ENCODE data around the gene GPN2. TPM values are rescaled to one million over a fixed set of nuclear protein-coding genes. Genes with fewer than 3 reads are reported as not detected.

Gene GPN2
- 23.4 TPM for polyA plus RNA-seq (2013, experiment 1 of 2)
- 23.6 TPM for polyA plus RNA-seq (2013, experiment 2 of 2)

DNA sequence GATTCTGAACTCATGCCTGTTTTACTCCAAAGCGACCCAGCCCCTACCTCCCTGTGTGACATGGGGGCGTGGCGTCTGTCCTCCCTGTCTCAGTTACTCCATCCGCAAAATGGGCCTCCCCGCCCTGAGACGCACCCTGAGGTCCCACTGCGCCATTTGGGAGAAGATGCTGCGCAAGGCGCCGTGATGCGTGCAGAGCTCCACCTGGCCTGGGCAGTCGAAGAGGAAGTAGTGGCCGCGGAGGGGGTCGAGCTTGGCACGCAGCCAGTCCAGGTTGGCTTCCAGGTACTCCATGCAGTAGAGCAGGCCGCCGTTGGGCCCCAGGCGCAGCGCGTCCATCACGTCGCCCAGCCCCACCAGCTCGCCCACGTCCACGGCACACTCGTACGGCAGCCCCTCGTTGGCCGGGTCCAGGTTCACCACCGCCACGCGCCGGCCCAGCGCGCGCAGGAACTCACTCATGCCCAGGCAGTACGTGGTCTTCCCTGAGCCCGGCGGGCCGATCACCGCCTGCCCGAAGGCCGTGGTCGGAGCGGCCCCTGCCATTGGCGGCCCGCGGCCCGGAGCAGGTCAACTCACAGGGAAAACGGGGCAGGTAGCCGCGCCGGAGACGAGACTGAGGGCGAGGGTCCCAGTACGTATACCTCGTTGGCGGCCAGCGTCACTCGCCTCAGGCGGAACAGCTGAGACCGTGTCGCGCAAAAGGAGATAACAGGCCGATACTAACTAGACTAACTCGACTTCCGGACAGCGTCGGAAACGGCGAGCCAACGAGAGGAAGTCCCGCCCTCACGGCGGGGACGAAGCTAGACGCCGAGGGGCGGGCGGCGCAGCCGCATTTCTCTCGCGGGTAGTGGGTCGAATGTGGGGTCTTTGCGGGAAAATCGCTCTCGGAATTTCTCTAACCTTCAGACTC lies at the start of gene GPN2:
TSS of gene GPN2 (minus strand) at position 733 of the 916 bp plus-strand sequence. CDS start at position 546, 187 bp downstream.
- H3K4me3 ChIP-seq (ENCODE audit: low read length) = peak within 1 kb of the TSS; percentile 94
- H3K27ac ChIP-seq (ENCODE audit: low read depth, low read length) = peak within 1 kb of the TSS; percentile 86
- H3K27me3 ChIP-seq (ENCODE audit: insufficient read depth, low read length) = no peaks in the 10 kb centered on the region
- H3K9me3 ChIP-seq (ENCODE audit: insufficient read depth, low read depth, low read length) = no peaks in the 10 kb centered on the region
- 3% methylated on average over 89 of the region's 89 CpGs for WGBS
- no peaks in the 10 kb centered on the region for H3K4me1 ChIP-seq (ENCODE audit: insufficient read depth, low read length)
- peaks cover 61% of the 10 kb centered on the region for H3K36me3 ChIP-seq (ENCODE audit: insufficient read depth, low read length)
- H3K9ac ChIP-seq (ENCODE audit: low read depth, low read length) = peak within 1 kb of the TSS; percentile 86

- no peaks in the 10 kb centered on the region for H3K9me3 ChIP-seq (ENCODE audit: insufficient read depth, low read depth, low read length)
- 97% methylated on average over 2 of the region's 2 CpGs for WGBS
- no peak overlapping the region for H3K4me3 ChIP-seq (ENCODE audit: low read length)
- H3K36me3 ChIP-seq (ENCODE audit: insufficient read depth, low read length) = peaks cover 69% of the 10 kb centered on the region
- no peak overlapping the region for H3K27ac ChIP-seq (ENCODE audit: low read depth, low read length)
- H3K27me3 ChIP-seq (ENCODE audit: insufficient read depth, low read length) = no peaks in the 10 kb centered on the region
- no peaks in the 10 kb centered on the region for H3K4me1 ChIP-seq (ENCODE audit: insufficient read depth, low read length)
- no peak overlapping the region for H3K9ac ChIP-seq (ENCODE audit: low read depth, low read length)
Observed at GRCh38 chr1:26938659-26939025, 48.6 kb upstream of the GPN2 start.

- no peak overlapping the region for H3K27ac ChIP-seq (ENCODE audit: low read depth, low read length)
- no peak overlapping the region for H3K9ac ChIP-seq (ENCODE audit: low read depth, low read length)
Observed at GRCh38 chr1:26938004-26938658, 48.0 kb upstream of the GPN2 start.

DNA sequence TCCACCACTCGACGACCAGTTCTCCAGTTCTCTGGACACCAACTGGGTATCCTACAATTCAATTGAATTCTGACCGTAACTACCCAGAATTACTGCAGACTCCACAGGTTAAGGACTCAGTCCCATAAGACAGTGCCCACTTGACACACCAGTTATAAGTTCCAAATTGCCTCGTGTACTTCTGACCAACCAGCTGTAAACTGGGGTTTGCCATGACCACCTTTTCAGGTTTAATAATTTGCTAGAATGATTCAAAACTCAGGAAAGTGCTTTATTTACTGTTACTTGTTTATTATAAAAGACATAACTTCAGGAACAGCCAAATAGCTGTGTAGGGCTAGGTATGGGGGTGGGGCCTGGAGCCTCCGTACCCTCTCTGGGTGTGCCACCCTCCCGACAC lies 46.7 kb upstream of the GPN2 start:
- 93% methylated on average over 4 of the region's 6 CpGs for WGBS
- H3K4me3 ChIP-seq (ENCODE audit: low read length) = no peak overlapping the region
- peaks cover 64% of the 10 kb centered on the region for H3K36me3 ChIP-seq (ENCODE audit: insufficient read depth, low read length)

More at GRCh38 chr1:26938004-26938658, 48.0 kb upstream of the GPN2 start:
- no peak overlapping the region for H3K4me3 ChIP-seq (ENCODE audit: low read length)
- H3K27me3 ChIP-seq (ENCODE audit: insufficient read depth, low read length) = no peaks in the 10 kb centered on the region
- H3K36me3 ChIP-seq (ENCODE audit: insufficient read depth, low read length) = peaks cover 67% of the 10 kb centered on the region
- H3K4me1 ChIP-seq (ENCODE audit: insufficient read depth, low read length) = no peaks in the 10 kb centered on the region
- 93% methylated on average over 4 of the region's 4 CpGs for WGBS
- no peaks in the 10 kb centered on the region for H3K9me3 ChIP-seq (ENCODE audit: insufficient read depth, low read depth, low read length)

GRCh38 chr1:26932531-26932930 lies 42.4 kb upstream of the GPN2 start:
- WGBS = 91% methylated on average over 1 of the region's 3 CpGs
- H3K27me3 ChIP-seq (ENCODE audit: insufficient read depth, low read length) = no peaks in the 10 kb centered on the region
- peaks cover 68% of the 10 kb centered on the region for H3K36me3 ChIP-seq (ENCODE audit: insufficient read depth, low read length)
- H3K9me3 ChIP-seq (ENCODE audit: insufficient read depth, low read depth, low read length) = no peaks in the 10 kb centered on the region
- H3K9ac ChIP-seq (ENCODE audit: low read depth, low read length) = no peak overlapping the region
- H3K4me1 ChIP-seq (ENCODE audit: insufficient read depth, low read length) = no peaks in the 10 kb centered on the region
- no peak overlapping the region for H3K4me3 ChIP-seq (ENCODE audit: low read length)
- H3K27ac ChIP-seq (ENCODE audit: low read depth, low read length) = no peak overlapping the region

More for the DNA sequence above, 46.7 kb upstream of the GPN2 start:
- Histone ChIP-seq H3K4me1 (ENCODE audit: insufficient read depth, low read length) (no peaks in the 10 kb centered on the region), H3K27ac (ENCODE audit: low read depth, low read length) (no peak overlapping the region), H3K9me3 (ENCODE audit: insufficient read depth, low read depth, low read length) (no peaks in the 10 kb centered on the region), H3K9ac (ENCODE audit: low read depth, low read length) (no peak overlapping the region), H3K27me3 (ENCODE audit: insufficient read depth, low read length) (no peaks in the 10 kb centered on the region)

DNA sequence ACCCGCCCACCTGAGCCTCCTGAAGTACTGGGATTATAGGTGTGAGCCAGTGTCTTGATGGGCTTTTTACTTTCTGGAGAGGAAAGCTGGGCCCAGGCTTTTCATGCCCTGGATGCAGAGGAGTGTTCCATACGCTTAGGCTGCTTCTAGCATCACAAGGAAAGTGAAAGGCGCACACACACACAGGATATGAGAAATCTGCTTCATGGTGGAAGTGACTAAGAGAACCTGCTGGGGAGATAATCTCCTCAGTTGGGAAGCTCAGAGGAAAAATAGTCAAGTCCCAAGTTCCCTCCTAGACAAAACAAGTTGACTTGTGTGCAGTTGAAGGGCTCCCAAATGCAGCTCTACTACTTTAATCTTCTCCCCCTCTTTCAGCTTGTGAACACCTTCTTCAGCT lies 33.6 kb upstream of the GPN2 start:
- Histone ChIP-seq H3K4me1 (ENCODE audit: insufficient read depth, low read length) (peaks cover 11% of the 10 kb centered on the region; the same call in 1 of the 2 replicates), H3K9ac (ENCODE audit: low read depth, low read length) (no peak overlapping the region), H3K27me3 (ENCODE audit: insufficient read depth, low read length) (no peaks in the 10 kb centered on the region), H3K27ac (ENCODE audit: low read depth, low read length) (no peak overlapping the region), H3K9me3 (ENCODE audit: insufficient read depth, low read depth, low read length) (no peaks in the 10 kb centered on the region), H3K36me3 (ENCODE audit: insufficient read depth, low read length) (peaks cover 57% of the 10 kb centered on the region), H3K4me3 (ENCODE audit: low read length) (no peak overlapping the region)
- WGBS = 98% methylated on average over 3 of the region's 3 CpGs

DNA sequence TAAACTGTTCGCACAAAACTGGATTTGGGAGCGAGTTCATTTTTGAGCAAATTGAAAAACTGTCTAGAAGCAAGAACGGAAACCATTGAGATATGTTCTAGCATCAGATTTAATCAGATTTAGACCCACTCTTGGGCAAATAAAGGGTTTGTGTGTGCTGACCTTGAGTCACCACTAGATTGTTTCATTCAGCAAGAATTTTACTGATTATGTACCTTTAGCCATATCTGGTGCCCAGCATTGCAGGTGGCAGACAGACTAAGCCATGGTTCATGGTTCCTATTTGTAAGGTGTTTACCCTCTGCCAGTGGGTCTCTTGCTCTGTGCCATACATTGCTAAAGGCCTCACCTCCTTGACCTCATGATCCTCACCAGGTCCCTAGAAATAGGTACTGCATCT lies 32.8 kb upstream of the GPN2 start:
- H3K27ac ChIP-seq (ENCODE audit: low read depth, low read length) = no peak overlapping the region
- WGBS = 92% methylated on average over 3 of the region's 3 CpGs
- peaks cover 11% of the 10 kb centered on the region; the same call in 1 of the 2 replicates for H3K4me1 ChIP-seq (ENCODE audit: insufficient read depth, low read length)
- H3K4me3 ChIP-seq (ENCODE audit: low read length) = peak overlapping the region; percentile 86
- no peaks in the 10 kb centered on the region for H3K9me3 ChIP-seq (ENCODE audit: insufficient read depth, low read depth, low read length)
- H3K36me3 ChIP-seq (ENCODE audit: insufficient read depth, low read length) = peaks cover 49% of the 10 kb centered on the region
- H3K27me3 ChIP-seq (ENCODE audit: insufficient read depth, low read length) = no peaks in the 10 kb centered on the region
- peak overlapping the region; percentile 93 for H3K9ac ChIP-seq (ENCODE audit: low read depth, low read length)

- 51% methylated on average over 6 of the region's 6 CpGs for WGBS
- H3K9me3 ChIP-seq (ENCODE audit: insufficient read depth, low read depth, low read length) = no peaks in the 10 kb centered on the region
- H3K4me1 ChIP-seq (ENCODE audit: insufficient read depth, low read length) = peaks cover 11% of the 10 kb centered on the region; the same call in 1 of the 2 replicates
Observed at GRCh38 chr1:26922431-26922729, 32.3 kb upstream of the GPN2 start.

DNA sequence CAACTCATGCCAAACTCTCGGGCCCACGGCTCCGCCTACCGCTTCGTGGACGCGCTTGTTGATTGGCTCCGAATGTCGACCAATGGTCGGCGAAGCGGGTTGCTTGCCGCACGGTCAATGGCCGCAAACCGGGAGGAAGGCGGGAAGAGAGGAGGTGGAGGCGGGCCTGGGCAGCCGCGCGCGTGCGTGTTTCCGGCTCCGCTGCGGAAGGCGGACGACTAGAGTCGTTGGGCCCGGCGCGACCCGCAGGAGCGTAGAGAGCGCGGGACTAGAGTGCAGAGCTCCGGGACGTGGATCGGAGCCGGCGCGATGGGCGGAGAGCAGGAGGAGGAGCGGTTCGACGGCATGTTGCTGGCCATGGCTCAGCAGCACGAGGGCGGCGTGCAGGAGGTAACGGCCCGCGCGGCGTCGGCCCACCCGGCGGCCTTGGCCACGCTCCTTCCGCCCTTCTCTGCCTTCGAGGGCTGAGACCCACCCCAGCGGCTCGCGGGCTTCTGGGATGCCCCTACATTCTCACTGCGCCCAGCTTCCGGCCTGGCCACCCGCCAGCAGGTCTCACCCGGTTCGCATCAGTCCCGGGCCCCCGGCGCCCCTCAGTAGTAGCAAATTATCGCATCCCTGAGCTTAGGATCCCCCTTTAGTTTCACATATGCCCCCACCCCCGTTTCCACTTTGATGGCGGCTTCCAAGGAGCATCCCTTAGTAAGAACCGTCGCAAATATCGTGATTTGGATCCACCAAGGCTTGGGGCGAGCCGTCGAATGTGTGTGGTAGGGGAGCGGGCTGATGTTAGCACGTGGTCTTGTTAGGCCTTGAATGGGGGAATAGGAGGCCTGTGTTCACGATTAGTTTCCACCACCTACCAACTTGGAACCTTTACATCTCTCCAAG lies 31.7 kb upstream of the GPN2 start, which contains the start of gene NUDC:
TSS of gene NUDC (plus strand) at position 204 of the 891 bp plus-strand sequence. CDS start at position 310, 106 bp downstream.
- 1% methylated on average over 83 of the region's 83 CpGs for WGBS
- peaks cover 11% of the 10 kb centered on the region; the same call in 1 of the 2 replicates for H3K4me1 ChIP-seq (ENCODE audit: insufficient read depth, low read length)
- H3K9ac ChIP-seq (ENCODE audit: low read depth, low read length) = peak within 1 kb of the TSS; percentile 93
- H3K27me3 ChIP-seq (ENCODE audit: insufficient read depth, low read length) = no peaks in the 10 kb centered on the region
- H3K4me3 ChIP-seq (ENCODE audit: low read length) = peak within 1 kb of the TSS; percentile 86
- peaks cover 38% of the 10 kb centered on the region for H3K36me3 ChIP-seq (ENCODE audit: insufficient read depth, low read length)
- H3K9me3 ChIP-seq (ENCODE audit: insufficient read depth, low read depth, low read length) = no peaks in the 10 kb centered on the region
- H3K27ac ChIP-seq (ENCODE audit: low read depth, low read length) = peak within 1 kb of the TSS; percentile 79

More at GRCh38 chr1:26922431-26922729, 32.3 kb upstream of the GPN2 start:
- Histone ChIP-seq H3K9ac (ENCODE audit: low read depth, low read length) (peak overlapping the region; percentile 93), H3K27me3 (ENCODE audit: insufficient read depth, low read length) (no peaks in the 10 kb centered on the region), H3K4me3 (ENCODE audit: low read length) (peak overlapping the region; percentile 86), H3K27ac (ENCODE audit: low read depth, low read length) (peak overlapping the region; percentile 79; the same call in 1 of the 2 replicates), H3K36me3 (ENCODE audit: insufficient read depth, low read length) (peaks cover 44% of the 10 kb centered on the region)

- Histone ChIP-seq H3K27ac (ENCODE audit: low read depth, low read length) (no peak overlapping the region), H3K4me3 (ENCODE audit: low read length) (peak overlapping the region; percentile 86), H3K9ac (ENCODE audit: low read depth, low read length) (peak overlapping the region; percentile 57), H3K9me3 (ENCODE audit: insufficient read depth, low read depth, low read length) (no peaks in the 10 kb centered on the region), H3K4me1 (ENCODE audit: insufficient read depth, low read length) (peaks cover 11% of the 10 kb centered on the region; the same call in 1 of the 2 replicates), H3K27me3 (ENCODE audit: insufficient read depth, low read length) (peaks cover 5% of the 10 kb centered on the region; the same call in 1 of the 2 replicates), H3K36me3 (ENCODE audit: insufficient read depth, low read length) (peaks cover 32% of the 10 kb centered on the region)
- 35% methylated on average over 7 of the region's 7 CpGs for WGBS
Observed at GRCh38 chr1:26921126-26921539, 31.1 kb upstream of the GPN2 start.

Measured in HUES64 (cell line).